PC-9 (cell line): ENCODE results near the gene GPRIN2. TPM values are rescaled to one million over a fixed set of nuclear protein-coding genes. Genes with fewer than 3 reads are reported as not detected.
"Not testable (repeated sequence)": the region's sequence is repeated elsewhere in the genome, so short reads cannot be mapped to it uniquely, and the experiment has no call there.

Experiments used
- BruUV-seq: library from RNA; stranded (reverse); fragments of 400-500 nt; replicated peaks from 2 replicates; lab custom pipeline; 2021; lab: Mats Ljungman, UMichigan
- CTCF ChIA-PET: fragments of 300-600 bp; sonication (Branson Sonifier 250); formaldehyde crosslinking; loops from one replicate; lab custom pipeline; 2022; ENCODE audit warnings: antibody characterized with exemption; lab: Charles Lee
- POLR2A ChIA-PET: fragments of 300-600 bp; sonication (Branson Sonifier 250); formaldehyde crosslinking; loops from one replicate; lab custom pipeline; 2022; ENCODE audit warnings: antibody characterized with exemption; ENCODE audit not compliant: unreplicated experiment; lab: Charles Lee
- DNase-seq, 2 experiments: peaks; one replicate each; pipeline versions ENCODE4 v3.0.0 to v3.0.0-alpha.2; 2015 to 2022; ENCODE audit warnings: mixed read lengths in 1 of 2
- H2AFZ ChIP-seq: fragments of 200-600 bp; sonication (generic); 2 replicates; pipeline ENCODE4 v1.8.1; 2017; ENCODE audit warnings: antibody characterized with exemption
- H3F3A ChIP-seq: fragments of 200-600 bp; sonication (generic); 2 replicates; pipeline ENCODE4 v1.8.1; 2017; ENCODE audit warnings: antibody characterized with exemption, mild to moderate bottlenecking, low read depth; ENCODE audit not compliant: insufficient read depth
- H3K27ac ChIP-seq: fragments of 200-600 bp; sonication (generic); 2 replicates; pipeline ENCODE4 v1.6.1; 2016; ENCODE audit warnings: mixed run types
- H3K27me3 ChIP-seq: fragments of 200-600 bp; sonication (generic); 2 replicates; pipeline ENCODE4 v1.6.1; 2016; ENCODE audit warnings: low read depth, mixed run types; ENCODE audit not compliant: insufficient read depth
- H3K36me3 ChIP-seq: fragments of 200-600 bp; sonication (generic); 2 replicates; pipeline ENCODE4 v1.6.1; 2016; ENCODE audit warnings: low read depth, mixed run types
- H3K4me1 ChIP-seq: fragments of 200-600 bp; sonication (generic); replicated peaks from 2 replicates; pipeline ENCODE4 v1.6.1; 2016; ENCODE audit warnings: mixed run types; ENCODE audit not compliant: insufficient read depth
- H3K4me2 ChIP-seq: fragments of 200-600 bp; sonication (generic); 2 replicates; pipeline ENCODE4 v1.6.1; 2017; ENCODE audit warnings: mixed run types
- H3K4me3 ChIP-seq: fragments of 200-600 bp; sonication (generic); 2 replicates; pipeline ENCODE4 v1.6.1; 2016; ENCODE audit warnings: mixed run types
- H3K79me2 ChIP-seq: fragments of 200-600 bp; sonication (generic); 2 replicates; pipeline ENCODE4 v1.6.1; 2017; ENCODE audit warnings: low read depth, mixed run types
- H3K9me2 ChIP-seq: fragments of 200-600 bp; sonication (generic); 2 replicates; pipeline ENCODE4 v1.8.1; 2017; ENCODE audit warnings: mild to moderate bottlenecking; ENCODE audit not compliant: insufficient read depth
- H3K9me3 ChIP-seq: fragments of 200-600 bp; sonication (generic); 2 replicates; pipeline ENCODE4 v1.8.1; 2016; ENCODE audit warnings: low read depth; ENCODE audit not compliant: insufficient read depth
- H4K20me1 ChIP-seq: fragments of 200-600 bp; sonication (generic); 2 replicates; pipeline ENCODE4 v1.8.1; 2017; ENCODE audit not compliant: insufficient read depth
- intact Hi-C: fragments of 100-400 bp; cut with micrococcal nuclease; formaldehyde crosslinking; loops from one replicate; pipeline ENCODE4 v1.10.0; 2022; ENCODE audit not compliant: unreplicated experiment
- total RNA-seq: library from RNA; stranded (reverse); gene quantifications from 2 replicates; pipeline ENCODE4 v1.2.3, GENCODE V29; 2021

The GPRIN2 gene
- total RNA-seq, 1 experiment from 2014 or later: 33.1 TPM

DNA sequence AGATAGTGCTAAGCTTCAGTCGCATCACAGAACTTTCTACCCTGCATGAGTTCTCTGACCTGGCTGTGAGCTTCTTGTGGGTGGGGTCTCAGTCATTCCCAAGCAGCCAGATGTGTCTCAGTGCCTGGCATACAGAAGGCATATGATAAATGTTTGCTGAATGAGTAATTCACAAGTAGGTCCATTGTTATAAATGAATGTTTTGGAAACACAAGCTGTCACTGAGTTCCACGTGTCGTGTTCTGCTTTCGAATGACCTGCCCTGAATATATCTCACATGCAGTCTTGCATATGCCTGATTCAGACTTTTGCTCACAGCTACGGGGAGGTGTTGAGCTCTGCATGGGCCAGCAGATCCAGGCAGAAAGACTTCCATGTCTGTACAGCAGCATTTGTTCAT, 44.5 kb downstream of the GPRIN2 start:
- CTCF ChIA-PET, H3K9me2 ChIP-seq, H3F3A ChIP-seq, H3K4me1 ChIP-seq, H3K4me2 ChIP-seq, H3K79me2 ChIP-seq, H2AFZ ChIP-seq, DNase-seq, H4K20me1 ChIP-seq, H3K4me3 ChIP-seq, H3K36me3 ChIP-seq, BruUV-seq, H3K27ac ChIP-seq, intact Hi-C loops, H3K27me3 ChIP-seq, H3K9me3 ChIP-seq, POLR2A ChIA-PET: not testable (repeated sequence)

Other genes with a start within 250 kb of the GPRIN2 start
- gene ANXA8L1, start 180.9 kb downstream of the GPRIN2 start, total RNA-seq: 185 and 247 TPM in 2 replicates
- gene NPY4R, start 90.7 kb downstream of the GPRIN2 start, total RNA-seq: 2.9 and 3.1 TPM in 2 replicates
- gene SYT15, start 22.5 kb upstream of the GPRIN2 start, total RNA-seq: 1.9 and 3.3 TPM in 2 replicates